Endothelial cell of umbilical vein (primary cell): ENCODE data around the gene SEZ6. TPM values are rescaled to one million over a fixed set of nuclear protein-coding genes. Genes with fewer than 3 reads are reported as not detected.

Experiments used
- BruUV-seq: library from RNA; stranded (reverse); fragments of 400-500 nt; replicated peaks from 2 replicates; lab custom pipeline; 2021; lab: Mats Ljungman, UMichigan
- CTCF ChIA-PET: fragments of 300-600, 350-600 bp; sonication (Branson Sonifier 250); formaldehyde crosslinking; loops from one replicate; lab custom pipeline; 2021; ENCODE audit warnings: antibody characterized with exemption, inconsistent platforms; lab: Charles Lee
- POLR2A ChIA-PET: fragments of 300-600, 350-600 bp; sonication (Branson Sonifier 250); formaldehyde crosslinking; loops from one replicate; lab custom pipeline; 2021; ENCODE audit warnings: antibody characterized with exemption, inconsistent platforms; lab: Charles Lee
- DNase-seq: peaks from one replicate; pipeline ENCODE4 v3.0.0-alpha.2; 2011; ENCODE audit warnings: low read depth, low spot score
- FAIRE-seq: peaks from 2 replicates; lab custom pipeline; 2011; peaks lifted over from hg19 to GRCh38; lab: Jason Lieb, UNC
- H2AFZ ChIP-seq: 2 replicates; pipeline ENCODE4 v1.6.0; 2012; ENCODE audit warnings: low read depth, low read length, control low read depth, inconsistent platforms
- H3K27ac ChIP-seq: 2 replicates; pipeline ENCODE4 v1.5.1; 2011; ENCODE audit warnings: low read depth, mild to moderate bottlenecking, control low read depth, low read length, moderate library complexity; ENCODE audit not compliant: insufficient read depth
- H3K27me3 ChIP-seq, 2 experiments: 2 replicates each; pipeline versions ENCODE4 v1.6.0 to v1.6.1; 2011; ENCODE audit warnings: low read length in 2 of 2, mixed read lengths in 1 of 2; ENCODE audit not compliant: control insufficient read depth in 2 of 2, insufficient read depth in 2 of 2
- H3K36me3 ChIP-seq, 2 experiments: 2 replicates in 1 of 2; 3 replicates in 1 of 2; pipeline ENCODE4 v1.5.1; 2011; ENCODE audit warnings: low read length in 2 of 2, mild to moderate bottlenecking in 1 of 2, moderate library complexity in 1 of 2; ENCODE audit not compliant: control insufficient read depth in 2 of 2, insufficient read depth in 2 of 2; ENCODE audit errors: extremely low read depth in 1 of 2
- H3K4me1 ChIP-seq: 3 replicates; pipeline ENCODE4 v1.5.1; 2011; ENCODE audit warnings: mild to moderate bottlenecking, low read length; ENCODE audit not compliant: control insufficient read depth, insufficient read depth; ENCODE audit errors: extremely low read depth
- H3K4me2 ChIP-seq: 2 replicates; pipeline ENCODE4 v1.6.1; 2011; ENCODE audit warnings: low read length, control low read depth, mixed read lengths; ENCODE audit not compliant: insufficient read depth
- H3K4me3 ChIP-seq, 3 experiments: fragments of 200-600 bp in 1 of 3; sonication (generic), shearing (Covaris generic) in 1 of 3; replicated peaks in 1 of 3; 2 replicates each; pipeline ENCODE4 v1.5.1; 2011 to 2016; ENCODE audit warnings: control low read depth in 3 of 3, low read length in 3 of 3, mild to moderate bottlenecking in 2 of 3, inconsistent platforms in 1 of 3, low read depth in 1 of 3, moderate library complexity in 1 of 3; ENCODE audit not compliant: insufficient read depth in 1 of 3
- H3K79me2 ChIP-seq: 2 replicates; pipeline ENCODE4 v1.6.0; 2012; ENCODE audit warnings: low read length, inconsistent platforms; ENCODE audit not compliant: control insufficient read depth, insufficient read depth
- H3K9ac ChIP-seq: replicated peaks from 2 replicates; pipeline ENCODE3; 2011; ENCODE audit warnings: low read length, control low read depth; ENCODE audit not compliant: insufficient read depth; ENCODE audit errors: extremely low read depth
- H3K9me1 ChIP-seq: replicated peaks from 3 replicates; pipeline ENCODE4 v1.6.0; 2011; ENCODE audit warnings: mild to moderate bottlenecking, low read length; ENCODE audit not compliant: control insufficient read depth, insufficient read depth; ENCODE audit errors: extremely low read depth
- H3K9me3 ChIP-seq: replicated peaks from 2 replicates; pipeline ENCODE4 v1.5.1; 2012; ENCODE audit warnings: low read length, inconsistent platforms; ENCODE audit not compliant: control insufficient read depth, insufficient read depth
- H4K20me1 ChIP-seq: replicated peaks from 2 replicates; pipeline ENCODE3; 2011; ENCODE audit warnings: mild to moderate bottlenecking, low read length; ENCODE audit not compliant: control insufficient read depth, insufficient read depth; ENCODE audit errors: extremely low read depth
- EZH2 ChIP-seq: IDR thresholded peaks from 2 replicates; pipeline ENCODE4 v1.6.1; 2012; ENCODE audit warnings: borderline replicate concordance, low read depth, mild to moderate bottlenecking, moderate library complexity, low read length, inconsistent platforms; ENCODE audit not compliant: severe bottlenecking
- FOS ChIP-seq: IDR thresholded peaks from 2 replicates; pipeline ENCODE4 v1.6.1; 2011; ENCODE audit warnings: mild to moderate bottlenecking, low read length, moderate library complexity, borderline replicate concordance; ENCODE audit not compliant: insufficient read depth
- GATA2 ChIP-seq: IDR thresholded peaks from 2 replicates; pipeline ENCODE4 v1.7.0; 2011; ENCODE audit warnings: low read depth, mild to moderate bottlenecking, moderate library complexity, mixed read lengths, low read length; ENCODE audit not compliant: insufficient read length, insufficient read depth
- JUN ChIP-seq: IDR thresholded peaks from 2 replicates; pipeline ENCODE4 v1.6.1; 2011; ENCODE audit warnings: borderline replicate concordance, low read depth; ENCODE audit not compliant: insufficient read length, insufficient read depth
- MAX ChIP-seq: IDR thresholded peaks from 2 replicates; pipeline ENCODE4 v1.6.1; 2011; ENCODE audit not compliant: insufficient read depth, insufficient read length
- MYC ChIP-seq: IDR thresholded peaks from one replicate; pipeline ENCODE4 v1.6.1; 2011; ENCODE audit warnings: mild to moderate bottlenecking, low read depth, low read length
- POLR2A ChIP-seq: IDR thresholded peaks from 2 replicates; pipeline ENCODE4 v1.6.1; 2012; ENCODE audit warnings: low read depth, mild to moderate bottlenecking, control low read depth, low read length
- POLR2AphosphoS5 ChIP-seq: IDR thresholded peaks from 2 replicates; pipeline ENCODE4 v1.6.1; 2012; ENCODE audit warnings: low read depth, mild to moderate bottlenecking, control low read depth, low read length, moderate library complexity; ENCODE audit not compliant: insufficient read depth
- dilution Hi-C: fragments of 300-500 bp; cut with MboI; formaldehyde crosslinking; loops from one replicate; pipeline ENCODE4 v1.15.0; 2019; ENCODE audit warnings: low sequenced_read_pairs; ENCODE audit not compliant: extremely low pct_ligation_motif_present
- intact Hi-C: fragments of 100-400 bp; cut with micrococcal nuclease; formaldehyde crosslinking; loops from one replicate; pipeline ENCODE4 v1.10.0; 2022
- polyA plus RNA-seq, 4 experiments: library from polyadenylated mRNA; depleted of rRNA in 3 of 4; stranded (reverse) in 3 of 4; unstranded in 1 of 4; fragments of >200 nt; gene quantifications; 2 replicates each; pipeline versions ENCODE4 v1.2.1 to v1.2.3, GENCODE V29; 2011 to 2012; ENCODE audit warnings: missing spikeins in 1 of 4
- total RNA-seq: library from RNA; stranded (reverse); gene quantifications from 2 replicates; pipeline ENCODE4 v1.2.3, GENCODE V29; 2021
- TF ChIP-seq, protein P1 (sequence below), 2 donors: IDR thresholded peaks; 1 replicate in 1 of 2; 2 replicates in 1 of 2; pipeline ENCODE4 v1.5.1; 2011; ENCODE audit warnings: low read length in 2 of 2, mild to moderate bottlenecking in 2 of 2, moderate library complexity in 2 of 2, control low read depth in 1 of 2, inconsistent platforms in 1 of 2, low read depth in 1 of 2; ENCODE audit not compliant: insufficient read depth in 1 of 2; ENCODE audit errors: extremely low read depth in 1 of 2

The SEZ6 gene
- total and polyA plus RNA-seq, 2 donors (not counting 3 experiments of a cell fraction or from before 2014, with no cell fraction given): not detected

GRCh38 chr17:28912938-28913333 is 92.9 kb downstream of the SEZ6 start:
- intact Hi-C loops: loop anchor here (1.0 kb wide), 1 partner anchor 40 kb away; no protein-coding TSS in a partner anchor
- Histone ChIP-seq H3K9me3 (no peaks in the 10 kb centered on the region), H3K9me1 (no peaks in the 10 kb centered on the region), H4K20me1 (no peaks in the 10 kb centered on the region), H2AFZ (no peak overlapping the region), H3K36me3 (peaks cover 33 to 61% of the 10 kb centered on the region in 2 experiments), H3K4me1 (peaks cover 21% of the 10 kb centered on the region), H3K9ac (no peak overlapping the region), H3K4me2 (no peak overlapping the region), H3K79me2 (no peaks in the 10 kb centered on the region), H3K4me3 (no peak overlapping the region), H3K27me3 (no peaks in the 10 kb centered on the region), H3K27ac (no peak overlapping the region)
- ChIA-PET CTCF (interaction anchor here (0.7 to 7.3 kb wide), 23 partner anchors 10 to 193 kb away, joined by 3 to 62 read pairs (median 3); partner anchors contain the start of genes DHRS13, FAM222B, FLOT2 and PHF12), POLR2A (interaction anchor here (0.6 to 0.7 kb wide), 2 partner anchors 17 to 190 kb away, joined by 3 read pairs; no protein-coding TSS in a partner anchor)
- BruUV-seq: TSS peak; percentile 29
- FAIRE-seq (no peak), DNase-seq (no peak)
- TF ChIP-seq FOS: no peak
- no peak for TF ChIP-seq EZH2
- no peak for TF ChIP-seq GATA2
- TF ChIP-seq, protein P1, sequence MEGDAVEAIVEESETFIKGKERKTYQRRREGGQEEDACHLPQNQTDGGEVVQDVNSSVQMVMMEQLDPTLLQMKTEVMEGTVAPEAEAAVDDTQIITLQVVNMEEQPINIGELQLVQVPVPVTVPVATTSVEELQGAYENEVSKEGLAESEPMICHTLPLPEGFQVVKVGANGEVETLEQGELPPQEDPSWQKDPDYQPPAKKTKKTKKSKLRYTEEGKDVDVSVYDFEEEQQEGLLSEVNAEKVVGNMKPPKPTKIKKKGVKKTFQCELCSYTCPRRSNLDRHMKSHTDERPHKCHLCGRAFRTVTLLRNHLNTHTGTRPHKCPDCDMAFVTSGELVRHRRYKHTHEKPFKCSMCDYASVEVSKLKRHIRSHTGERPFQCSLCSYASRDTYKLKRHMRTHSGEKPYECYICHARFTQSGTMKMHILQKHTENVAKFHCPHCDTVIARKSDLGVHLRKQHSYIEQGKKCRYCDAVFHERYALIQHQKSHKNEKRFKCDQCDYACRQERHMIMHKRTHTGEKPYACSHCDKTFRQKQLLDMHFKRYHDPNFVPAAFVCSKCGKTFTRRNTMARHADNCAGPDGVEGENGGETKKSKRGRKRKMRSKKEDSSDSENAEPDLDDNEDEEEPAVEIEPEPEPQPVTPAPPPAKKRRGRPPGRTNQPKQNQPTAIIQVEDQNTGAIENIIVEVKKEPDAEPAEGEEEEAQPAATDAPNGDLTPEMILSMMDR (IDR thresholded peaks at IDR 0.05; ENCODE audit: extremely low read depth in 1 of 2, insufficient read depth in 1 of 2, low read depth in 1 of 2, low read length in 2 of 2): no peak
- no peak for TF ChIP-seq MAX
- TF ChIP-seq POLR2A: no peak
- no peak for TF ChIP-seq POLR2AphosphoS5
- TF ChIP-seq MYC: no peak
- no peak for TF ChIP-seq JUN
- dilution Hi-C loops: no loop called here
